SK-N-SH treated with all-trans-retinoic acid at 6 μM for 48 hours (cell line): ENCODE measurements around the gene OCA2.

Source experiments
- CREB5 ChIP-seq: fragments of 250-450 bp; sonication (Bioruptor Pico); IDR thresholded peaks from 2 replicates; pipeline ENCODE4 v1.5.1; 2020; ENCODE audit warnings: low read depth, mild to moderate bottlenecking, moderate library complexity
- ESRRG ChIP-seq: fragments of 250-450 bp; sonication (Bioruptor Pico); IDR thresholded peaks from 2 replicates; pipeline ENCODE4 v1.6.1; 2021; ENCODE audit warnings: mild to moderate bottlenecking
- PATZ1 ChIP-seq: fragments of 250-450 bp; sonication (Bioruptor Pico); IDR thresholded peaks from 2 replicates; pipeline ENCODE4 v1.8.0; 2020; ENCODE audit warnings: mild to moderate bottlenecking, moderate library complexity, borderline replicate concordance
- ZFP3 ChIP-seq: fragments of 250-450 bp; sonication (Bioruptor Pico); IDR thresholded peaks from 2 replicates; pipeline ENCODE4 v1.5.0; 2020; ENCODE audit warnings: mild to moderate bottlenecking, moderate library complexity
- ZFP30 ChIP-seq: fragments of 450-650 bp; formaldehyde crosslinking; IDR thresholded peaks from 2 replicates; pipeline ENCODE4 v1.5.0; 2022; ENCODE audit warnings: mild to moderate bottlenecking, moderate library complexity
- ZNF565 ChIP-seq: fragments of 450-650 bp; formaldehyde crosslinking; conservative IDR thresholded peaks from 2 replicates; pipeline ENCODE4 v1.5.0; 2020; ENCODE audit warnings: low read depth, mild to moderate bottlenecking, moderate library complexity

GRCh38 chr15:28002136-28002861 lies 96.8 kb downstream of the OCA2 start:
- TF ChIP-seq PATZ1 (CRISPR knock-in tag), result no peak
- TF ChIP-seq CREB5 (CRISPR knock-in tag), result no peak
- TF ChIP-seq ZFP3 (CRISPR knock-in tag), result no peak
- TF ChIP-seq ESRRG, result no peak
- TF ChIP-seq ZNF565 (CRISPR knock-in tag), result no peak
- no peak for TF ChIP-seq ZFP30 (CRISPR knock-in tag)
